Stimulated activated CD4-positive, alpha-beta T cell treated with anti-CD3 and anti-CD28 coated beads, Interleukin-4, amount 100 ng/mL, for 1 hour (primary cell): ENCODE results near the gene SEPTIN12.

Experiments used
- DNase-seq: peaks from one replicate; pipeline ENCODE4 v3.0.0-alpha.2; 2020

The SEPTIN12 gene

GRCh38 chr16:4783251-4783950 lies 4.7 kb downstream of the SEPTIN12 start:
- no peak for DNase-seq

GRCh38 chr16:4780235-4780634 lies 7.9 kb downstream of the SEPTIN12 start:
- no peak for DNase-seq

GRCh38 chr16:4778050-4778392 lies 10.1 kb downstream of the SEPTIN12 start:
- no peak for DNase-seq

GRCh38 chr16:4777339-4778049 lies 10.7 kb downstream of the SEPTIN12 start:
- no peak for DNase-seq

GRCh38 chr16:4776141-4776705 lies 11.9 kb downstream of the SEPTIN12 start:
- no peak for DNase-seq

GRCh38 chr16:4775005-4775404 lies 13.1 kb downstream of the SEPTIN12 start:
- no peak for DNase-seq

GRCh38 chr16:4772351-4772750 lies 15.8 kb downstream of the SEPTIN12 start:
- no peak for DNase-seq

GRCh38 chr16:4771646-4772045 lies 16.5 kb downstream of the SEPTIN12 start:
- no peak for DNase-seq

- DNase-seq = no peak
Measured at GRCh38 chr16:4769306-4769638, 18.9 kb downstream of the SEPTIN12 start.

- DNase-seq = peak; percentile 87
Measured at GRCh38 chr16:4768549-4769305, 19.4 kb downstream of the SEPTIN12 start.

- no peak for DNase-seq
Measured at GRCh38 chr16:4767872-4768548, 20.1 kb downstream of the SEPTIN12 start.

- DNase-seq = peak; percentile 99
Measured at GRCh38 chr16:4766875-4767628, 21.1 kb downstream of the SEPTIN12 start, which contains the start of gene ZNF500. Gene ZNF500 (minus strand): TSS chr16:4767162. CDS start chr16:4765978, 1,184 bp downstream.

GRCh38 chr16:4765511-4766474 lies 22.4 kb downstream of the SEPTIN12 start:
- no peak for DNase-seq

GRCh38 chr16:4763791-4764190 lies 24.4 kb downstream of the SEPTIN12 start:
- no peak for DNase-seq

- DNase-seq = no peak
Measured at GRCh38 chr16:4762205-4762604, 25.9 kb downstream of the SEPTIN12 start.

GRCh38 chr16:4760221-4760910 lies 27.8 kb downstream of the SEPTIN12 start:
- DNase-seq = no peak

- DNase-seq = no peak
Measured at GRCh38 chr16:4755687-4756086, 32.5 kb downstream of the SEPTIN12 start.

GRCh38 chr16:4754865-4755264 lies 33.3 kb downstream of the SEPTIN12 start:
- DNase-seq = no peak

GRCh38 chr16:4753227-4753626 lies 34.9 kb downstream of the SEPTIN12 start:
- no peak for DNase-seq

GRCh38 chr16:4752351-4753100 lies 35.6 kb downstream of the SEPTIN12 start:
- DNase-seq = no peak
